GM12801 (cell line): ENCODE measurements around the gene MAOB.

Experiments
- CTCF ChIP-seq: IDR thresholded peaks from one replicate; pipeline ENCODE4 v1.5.1; 2011; ENCODE audit warnings: control low read depth; ENCODE audit not compliant: insufficient read length; ENCODE audit errors: extremely low read depth

The MAOB gene

GRCh38 chrX:43885617-43886016, 3.4 kb upstream of the MAOB start:
- TF ChIP-seq CTCF = no peak

GRCh38 chrX:43881410-43882293, 598 bp downstream of the MAOB start:
- no peak for TF ChIP-seq CTCF

- no peak for TF ChIP-seq CTCF
Measured at GRCh38 chrX:43880425-43880824, 1.8 kb downstream of the MAOB start.

GRCh38 chrX:43878906-43879526, 3.2 kb downstream of the MAOB start:
- TF ChIP-seq CTCF = no peak

- no peak for TF ChIP-seq CTCF
Measured at GRCh38 chrX:43876680-43877079, 5.6 kb downstream of the MAOB start.

GRCh38 chrX:43870758-43871419, 11.4 kb downstream of the MAOB start:
- no peak for TF ChIP-seq CTCF

GRCh38 chrX:43870011-43870410, 12.2 kb downstream of the MAOB start:
- no peak for TF ChIP-seq CTCF
